Smooth muscle cell (in vitro differentiated cells): ENCODE data around the gene CHD9. TPM values are rescaled to one million over a fixed set of nuclear protein-coding genes. Genes with fewer than 3 reads are reported as not detected.

Source experiments
- DNase-seq: peaks from one replicate; lab custom pipeline; 2025; ENCODE audit not compliant: unreplicated experiment; lab: John Stamatoyannopoulos, UW
- H2AFZ ChIP-seq: fragments of 200-600 bp; sonication (generic); 2 replicates; pipeline ENCODE4 v1.6.0; 2016; ENCODE audit warnings: antibody characterized with exemption, low read depth, mild to moderate bottlenecking
- H3F3A ChIP-seq: fragments of 200-600 bp; sonication (generic); 2 replicates; pipeline ENCODE4 v1.6.0; 2017; ENCODE audit warnings: antibody characterized with exemption, low read depth
- H3K27ac ChIP-seq: fragments of 200-600 bp; sonication (generic); 2 replicates; pipeline ENCODE4 v1.5.1; 2016; ENCODE audit warnings: low read depth, mild to moderate bottlenecking
- H3K27me3 ChIP-seq: fragments of 200-600 bp; sonication (generic); 2 replicates; pipeline ENCODE4 v1.6.1; 2016; ENCODE audit warnings: low read depth, mild to moderate bottlenecking
- H3K36me3 ChIP-seq: fragments of 200-600 bp; sonication (generic); 2 replicates; pipeline ENCODE4 v1.5.1; 2016; ENCODE audit warnings: low read depth
- H3K4me1 ChIP-seq: fragments of 200-600 bp; sonication (generic); 2 replicates; pipeline ENCODE4 v1.5.1; 2016; ENCODE audit warnings: low read depth
- H3K4me2 ChIP-seq: fragments of 200-600 bp; sonication (generic); 2 replicates; pipeline ENCODE4 v1.6.0; 2016; ENCODE audit warnings: mild to moderate bottlenecking
- H3K4me3 ChIP-seq: fragments of 200-600 bp; sonication (generic); 2 replicates; pipeline ENCODE4 v1.5.1; 2016; ENCODE audit warnings: mild to moderate bottlenecking
- H3K79me2 ChIP-seq: fragments of 200-600 bp; sonication (generic); 2 replicates; pipeline ENCODE4 v1.6.0; 2016; ENCODE audit warnings: low read depth, mild to moderate bottlenecking
- H3K9ac ChIP-seq: fragments of 200-600 bp; sonication (generic); 2 replicates; pipeline ENCODE4 v1.6.0; 2016; ENCODE audit warnings: low read depth
- H3K9me3 ChIP-seq: fragments of 200-600 bp; sonication (generic); replicated peaks from 2 replicates; pipeline ENCODE4 v1.5.1; 2016; ENCODE audit warnings: low read depth
- H4K20me1 ChIP-seq: fragments of 200-600 bp; sonication (generic); 2 replicates; pipeline ENCODE4 v1.6.0; 2016; ENCODE audit warnings: low read depth
- CTCF ChIP-seq: fragments of 200-600 bp; sonication (generic); IDR thresholded peaks from 2 replicates; pipeline ENCODE4 v1.5.1; 2017; ENCODE audit warnings: borderline replicate concordance, mild to moderate bottlenecking, antibody characterized with exemption; ENCODE audit not compliant: insufficient read depth, poor library complexity, severe bottlenecking
- WGBS: methylation state at CpG from one replicate; pipeline ENCODE4 v1.1.7; 2016; ENCODE audit warnings: low lambda C conversion rate; 5-methylcytosine and 5-hydroxymethylcytosine counted together
- polyA plus RNA-seq: library from polyadenylated mRNA; unstranded; fragments of >200 nt; fragmentation: Nextera tagmentation; extraction: Ambion mirVana; gene quantifications from 2 replicates; pipeline ENCODE4 v1.2.1, GENCODE V29; 2016
- total RNA-seq: library from RNA; depleted of rRNA; stranded (reverse); fragments of >200 nt; gene quantifications from 2 replicates; pipeline ENCODE4 v1.2.3, GENCODE V29; 2014

CHD9 gene
- total and polyA plus RNA-seq, 2 experiments from 2014 or later, result 43.7 to 117 TPM

DNA sequence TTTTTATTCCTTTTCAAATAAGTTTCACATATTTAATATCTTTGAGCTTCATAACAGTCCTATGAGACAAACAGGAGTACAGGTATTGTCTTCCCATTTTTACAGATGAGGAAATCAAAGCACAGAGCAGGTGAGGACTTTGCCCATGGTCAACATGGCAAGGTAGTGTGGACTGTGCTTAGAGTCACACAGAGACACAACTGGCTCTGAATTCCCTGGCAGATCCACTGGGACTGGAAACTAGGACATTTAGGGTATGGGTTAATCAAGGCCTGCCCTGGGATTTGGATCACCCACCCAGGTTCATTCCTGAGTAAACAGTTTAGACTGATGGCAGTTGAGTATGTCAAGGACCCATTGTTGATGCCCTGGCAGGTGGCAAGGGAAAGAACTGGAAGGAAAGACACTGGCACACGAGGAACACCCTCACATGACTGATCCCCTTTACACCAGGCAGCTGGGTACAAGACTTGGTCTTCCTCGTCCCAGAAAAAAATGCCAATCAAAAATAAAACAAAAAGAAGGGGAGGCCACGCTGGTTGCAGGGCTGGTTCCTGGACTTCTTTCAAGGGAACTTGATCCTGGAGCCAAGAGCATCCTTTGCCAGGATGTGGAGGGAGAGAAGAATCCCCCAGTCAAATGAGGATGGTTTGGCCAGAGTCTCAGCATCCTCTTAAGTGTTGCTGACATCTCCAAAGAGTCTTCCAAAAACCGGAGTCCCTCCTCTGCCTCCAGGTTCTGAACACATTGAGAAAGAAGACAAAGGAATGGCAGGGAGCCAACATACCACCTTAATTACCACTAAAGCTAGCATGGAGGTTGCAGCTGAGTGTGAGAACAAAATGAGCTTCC is 34.9 kb downstream of the CHD9 start:
- Histone ChIP-seq H3K9me3 (no peaks in the 10 kb centered on the region), H3K27ac (peak overlapping the region; percentile 86), H3K36me3 (no peaks in the 10 kb centered on the region), H3K4me1 (peaks cover 38% of the 10 kb centered on the region), H3K4me3 (no peak overlapping the region), H3F3A (peaks cover 31% of the 10 kb centered on the region), H3K9ac (no peak overlapping the region), H3K79me2 (peaks cover 23% of the 10 kb centered on the region), H4K20me1 (no peaks in the 10 kb centered on the region), H3K27me3 (no peaks in the 10 kb centered on the region), H3K4me2 (peak overlapping the region; percentile 73), H2AFZ (no peak overlapping the region)
- no peak for TF ChIP-seq CTCF
- WGBS, result 86% methylated on average over 4 of the region's 4 CpGs
- no peak for DNase-seq

GRCh38 chr16:53090286-53090590 is 35.4 kb downstream of the CHD9 start:
- H4K20me1 ChIP-seq, result no peaks in the 10 kb centered on the region
- H3K27me3 ChIP-seq, result no peaks in the 10 kb centered on the region
- peak overlapping the region; percentile 43 for H3K9ac ChIP-seq
- no peaks in the 10 kb centered on the region for H3K36me3 ChIP-seq
- TF ChIP-seq CTCF, result no peak
- no peak overlapping the region for H2AFZ ChIP-seq
- H3K27ac ChIP-seq, result peak overlapping the region; percentile 86
- peaks cover 29% of the 10 kb centered on the region for H3K79me2 ChIP-seq
- 67% methylated on average over 5 of the region's 5 CpGs for WGBS
- H3F3A ChIP-seq, result peaks cover 27% of the 10 kb centered on the region
- no peak overlapping the region for H3K4me3 ChIP-seq
- H3K4me2 ChIP-seq, result peak overlapping the region; percentile 73
- no peaks in the 10 kb centered on the region for H3K9me3 ChIP-seq
- H3K4me1 ChIP-seq, result peaks cover 33% of the 10 kb centered on the region
- DNase-seq, result no peak

- no peak overlapping the region for H3K4me3 ChIP-seq
- peaks cover 34% of the 10 kb centered on the region for H3K79me2 ChIP-seq
- H3K4me2 ChIP-seq, result peak overlapping the region; percentile 73
- H3K27me3 ChIP-seq, result no peaks in the 10 kb centered on the region
- no peaks in the 10 kb centered on the region for H4K20me1 ChIP-seq
- no peak overlapping the region for H2AFZ ChIP-seq
- DNase-seq, result no peak
- H3F3A ChIP-seq, result peaks cover 21% of the 10 kb centered on the region
- peak overlapping the region; percentile 86 for H3K27ac ChIP-seq
- H3K9me3 ChIP-seq, result no peaks in the 10 kb centered on the region
- TF ChIP-seq CTCF, result no peak
- no peaks in the 10 kb centered on the region for H3K36me3 ChIP-seq
- peak overlapping the region; percentile 43 for H3K9ac ChIP-seq
- 28% methylated on average over 13 of the region's 13 CpGs for WGBS
- peaks cover 29% of the 10 kb centered on the region for H3K4me1 ChIP-seq
Measured at GRCh38 chr16:53090591-53091411, 36.0 kb downstream of the CHD9 start.
